Measurements from ENCODE around the gene STX11. TPM values are rescaled to one million over a fixed set of nuclear protein-coding genes. Genes with fewer than 3 reads are reported as not detected.

Gene STX11
- total and polyA plus RNA-seq, 10 of the 15 experiments (the other 5 are each of a cell fraction or from before 2014, with no cell fraction given): 0.66 to 38.1 (median 19.8) TPM

GRCh38 chr6:144232832-144233230 is 82.5 kb downstream of the STX11 start (continued):
- no peak for TF ChIP-seq ETV6 (conservative IDR thresholded peaks at IDR 0.05 in 1 of 2, IDR thresholded peaks at IDR 0.05 in 1 of 2; ENCODE audit: borderline replicate concordance in 1 of 2, low read depth in 1 of 2)
- no peak for TF ChIP-seq PML (IDR thresholded peaks at IDR 0.05; ENCODE audit: low read length)
- no peak for TF ChIP-seq POLR2AphosphoS2 (IDR thresholded peaks at IDR 0.05; ENCODE audit: low read depth, low read length)
- no peak for TF ChIP-seq IRF5 (IDR thresholded peaks at IDR 0.05; ENCODE audit: borderline replicate concordance)
- TF ChIP-seq POU2F2 (IDR thresholded peaks at IDR 0.05; ENCODE audit: borderline replicate concordance, low read depth, low read length): no peak

GRCh38 chr6:144234399-144234798 is 84.1 kb downstream of the STX11 start:
- ATAC-seq (no peak), DNase-seq (ENCODE audit: low read depth, low spot score) (no peak), FAIRE-seq (no peak)
- H3K27me3 ChIP-seq (replicated peaks in 1 of 2; ENCODE audit: control insufficient read depth in 2 of 2, insufficient read depth in 2 of 2, low read length in 1 of 2): no peaks in the 10 kb centered on the region; a peak in 1 of 4 replicates
- H3K4me3 ChIP-seq: no peak overlapping the region
- H3K27ac ChIP-seq (ENCODE audit: control insufficient read depth, insufficient read depth): no peak overlapping the region
- TF ChIP-seq PKNOX1 (IDR thresholded peaks at IDR 0.05) (no peak), MTA3 (IDR thresholded peaks at IDR 0.05; ENCODE audit: borderline replicate concordance, low read length) (no peak), ZNF207 (IDR thresholded peaks at IDR 0.05; ENCODE audit: borderline replicate concordance) (no peak), ZNF592 (IDR thresholded peaks at IDR 0.05) (no peak), CTCF (IDR thresholded peaks at IDR 0.05 in 2 of 3, conservative IDR thresholded peaks at IDR 0.05 in 1 of 3; ENCODE audit: control insufficient read depth in 2 of 3, extremely low read depth in 1 of 3, insufficient read depth in 1 of 3, low read depth in 3 of 3, low read length in 3 of 3) (no peak), MTA2 (IDR thresholded peaks at IDR 0.05; ENCODE audit: low read depth) (no peak), POLR2AphosphoS2 (IDR thresholded peaks at IDR 0.05; ENCODE audit: low read depth, low read length) (no peak), SREBF2 (IDR thresholded peaks at IDR 0.05; ENCODE audit: low read length) (no peak), RAD51 (IDR thresholded peaks at IDR 0.05) (no peak), RB1 (IDR thresholded peaks at IDR 0.05; ENCODE audit: borderline replicate concordance) (no peak)
- H3K9ac ChIP-seq (ENCODE audit: control insufficient read depth, insufficient read depth, low read length): no peak overlapping the region
- ChIA-PET RAD21 (ENCODE audit: unreplicated experiment) (no interaction called here), SMC1A (ENCODE audit: uncharacterized antibody, unreplicated experiment) (no interaction called here), CTCF (interaction anchor here (1.0 to 1.5 kb wide), 2 partner anchors 13 to 15 kb away, joined by 3 read pairs; no protein-coding TSS in a partner anchor), POLR2A (no interaction called here)
- in situ Hi-C loops (cut with MboI): no loop called here
- H3K4me2 ChIP-seq (ENCODE audit: control insufficient read depth, insufficient read depth): no peak overlapping the region
- H2AFZ ChIP-seq (ENCODE audit: control insufficient read depth, low read depth, low read length): no peak overlapping the region
- intact Hi-C loops (cut with micrococcal nuclease; ENCODE audit: unreplicated experiment): no loop called here
- H3K36me3 ChIP-seq (ENCODE audit: control insufficient read depth in 2 of 2, insufficient read depth in 2 of 2, low read length in 1 of 2): no peaks in the 10 kb centered on the region
- no TSS peak for BruUV-seq (replicated peaks)
- 68% methylated on average over 3 of the region's 3 CpGs for WGBS (ENCODE audit: insufficient coverage, insufficient replicate concordance, low lambda C conversion rate, missing lambda C conversion rate)
- H3K79me2 ChIP-seq (ENCODE audit: control insufficient read depth, insufficient read depth, low read length): no peaks in the 10 kb centered on the region
- no peaks in the 10 kb centered on the region for H4K20me1 ChIP-seq (ENCODE audit: control insufficient read depth, insufficient read depth)
- no peaks in the 10 kb centered on the region for H3K4me1 ChIP-seq (ENCODE audit: control insufficient read depth, insufficient read depth, low read length)
- H3K9me3 ChIP-seq (replicated peaks; ENCODE audit: control insufficient read depth, insufficient read depth, low read length): no peaks in the 10 kb centered on the region

Data from GM12878 (cell line).